GM13976 (cell line): ENCODE data around the gene DDAH1.

Experiments
- DNase-seq: peaks from one replicate; pipeline ENCODE4 v3.0.0; 2012; ENCODE audit warnings: low spot score
- in situ Hi-C: fragments of 300-500 bp; cut with MboI; formaldehyde crosslinking; loops from one replicate; pipeline ENCODE4 v1.12.0; 2022; ENCODE audit warnings: low sequenced_read_pairs, mixed read lengths, inconsistent platforms; ENCODE audit not compliant: unreplicated experiment
- TF ChIP-seq, protein P1 (sequence below): IDR thresholded peaks from 2 replicates; pipeline ENCODE4 v1.5.1; 2012; ENCODE audit warnings: borderline replicate concordance, mild to moderate bottlenecking; ENCODE audit not compliant: insufficient read depth; ENCODE audit errors: extremely low read depth, missing control alignments, control extremely low read depth

Gene DDAH1

DNA sequence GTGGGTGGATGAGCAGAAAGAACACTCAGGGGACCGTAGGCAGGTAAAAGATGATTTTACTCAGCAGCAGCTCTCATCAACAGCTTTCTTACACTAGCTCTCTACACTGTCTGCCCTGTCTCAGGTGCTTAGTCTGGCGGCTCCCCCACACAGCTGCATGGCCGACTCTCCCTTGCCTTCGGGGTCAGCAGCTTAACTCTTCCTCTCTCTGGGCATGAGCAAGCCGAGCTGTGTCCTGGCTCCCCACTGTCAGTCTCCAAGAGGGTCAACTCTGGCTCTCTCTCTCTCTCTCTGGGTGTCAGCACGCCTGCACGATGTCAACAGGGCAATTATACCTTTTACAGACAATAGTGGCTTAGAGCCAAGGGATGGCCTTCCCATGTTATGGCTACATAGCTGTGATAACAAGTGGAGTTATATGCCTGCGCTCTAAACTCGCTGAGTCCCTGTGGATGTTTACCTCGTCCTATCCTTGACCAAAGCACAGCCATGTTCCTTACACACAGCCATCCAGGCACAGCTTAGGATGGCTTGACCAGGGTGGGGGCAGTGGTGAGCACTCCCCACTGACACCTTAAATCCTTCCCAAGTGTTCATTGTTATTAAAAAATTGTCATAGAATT is 185.4 kb downstream of the DDAH1 start:
- in situ Hi-C loops, result no loop called here
- DNase-seq, result no peak
- TF ChIP-seq, protein P1, sequence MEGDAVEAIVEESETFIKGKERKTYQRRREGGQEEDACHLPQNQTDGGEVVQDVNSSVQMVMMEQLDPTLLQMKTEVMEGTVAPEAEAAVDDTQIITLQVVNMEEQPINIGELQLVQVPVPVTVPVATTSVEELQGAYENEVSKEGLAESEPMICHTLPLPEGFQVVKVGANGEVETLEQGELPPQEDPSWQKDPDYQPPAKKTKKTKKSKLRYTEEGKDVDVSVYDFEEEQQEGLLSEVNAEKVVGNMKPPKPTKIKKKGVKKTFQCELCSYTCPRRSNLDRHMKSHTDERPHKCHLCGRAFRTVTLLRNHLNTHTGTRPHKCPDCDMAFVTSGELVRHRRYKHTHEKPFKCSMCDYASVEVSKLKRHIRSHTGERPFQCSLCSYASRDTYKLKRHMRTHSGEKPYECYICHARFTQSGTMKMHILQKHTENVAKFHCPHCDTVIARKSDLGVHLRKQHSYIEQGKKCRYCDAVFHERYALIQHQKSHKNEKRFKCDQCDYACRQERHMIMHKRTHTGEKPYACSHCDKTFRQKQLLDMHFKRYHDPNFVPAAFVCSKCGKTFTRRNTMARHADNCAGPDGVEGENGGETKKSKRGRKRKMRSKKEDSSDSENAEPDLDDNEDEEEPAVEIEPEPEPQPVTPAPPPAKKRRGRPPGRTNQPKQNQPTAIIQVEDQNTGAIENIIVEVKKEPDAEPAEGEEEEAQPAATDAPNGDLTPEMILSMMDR, result no peak

DNA sequence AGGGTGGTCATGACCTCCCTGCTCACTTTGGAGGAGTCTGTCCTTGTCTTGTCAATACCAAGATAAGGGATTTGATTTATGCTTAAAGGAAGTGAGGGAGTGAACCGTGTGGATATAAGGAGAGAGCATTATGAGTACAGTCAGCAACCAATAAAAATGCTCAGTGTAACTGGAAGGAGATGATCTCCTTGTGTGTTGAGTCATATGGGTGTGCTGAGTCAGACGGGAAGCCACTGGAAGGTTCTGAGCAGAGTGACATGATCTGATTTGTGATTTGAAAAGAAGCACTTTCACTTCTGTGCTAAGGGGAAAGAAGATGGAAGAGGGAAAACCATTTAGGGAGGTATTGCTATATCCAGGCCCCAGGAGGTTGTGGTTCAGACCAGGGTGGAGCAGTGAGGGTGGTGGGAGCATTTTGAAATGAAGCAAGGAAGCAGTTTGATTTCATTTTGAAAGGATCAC is 186.1 kb downstream of the DDAH1 start:
- TF ChIP-seq, protein P1, result no peak
- in situ Hi-C loops, result no loop called here
- peak; percentile 54 for DNase-seq

DNA sequence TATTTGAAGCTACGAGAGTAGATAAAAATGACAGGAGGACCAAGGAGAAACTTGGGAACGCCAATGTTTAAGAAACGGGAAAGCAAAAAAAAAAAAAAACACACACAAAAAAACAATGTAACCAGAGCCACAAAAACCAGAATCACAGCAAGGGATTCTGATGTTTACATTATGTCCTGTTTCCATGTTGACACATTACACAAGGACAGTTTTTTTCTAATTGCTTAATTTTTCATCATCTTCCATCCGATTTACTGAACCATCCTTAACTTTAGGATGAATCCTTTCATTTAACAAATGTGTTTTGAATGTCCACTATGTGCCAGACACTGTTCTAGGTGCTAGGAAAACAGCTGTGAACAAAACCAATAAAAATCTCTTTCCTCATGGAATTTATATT is 187.2 kb downstream of the DDAH1 start:
- no peak for DNase-seq
- in situ Hi-C loops, result no loop called here
- TF ChIP-seq, protein P1, result no peak

DNA sequence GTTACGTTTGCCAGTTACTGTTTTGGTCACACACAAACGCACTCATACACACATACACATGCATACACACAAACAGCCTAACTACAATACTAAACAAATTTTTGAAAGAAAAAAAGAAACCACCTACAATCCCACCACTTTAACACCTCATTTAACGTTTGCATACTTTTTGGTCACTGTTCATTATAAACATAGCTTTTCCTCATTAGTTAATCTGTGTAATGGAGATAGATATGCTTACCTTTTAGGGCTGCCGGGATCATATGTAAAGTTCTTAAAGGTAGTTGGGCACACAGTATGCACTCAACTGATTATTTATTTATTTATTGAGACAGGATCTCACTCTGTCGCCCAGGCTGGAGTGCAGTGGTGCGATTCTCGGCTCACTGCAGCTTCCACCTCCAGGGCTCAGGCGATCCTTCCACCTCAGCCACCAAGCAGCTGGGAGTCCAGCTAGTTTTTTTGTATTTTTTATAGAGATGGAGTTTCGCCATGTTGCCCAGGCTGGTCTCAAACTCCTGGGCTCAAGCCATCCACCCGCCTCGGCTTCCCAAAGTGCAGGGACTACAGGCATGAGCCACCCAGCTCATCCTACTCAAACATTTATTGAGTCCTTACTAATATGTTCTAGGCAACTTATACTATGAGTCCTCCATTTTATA is 187.8 kb downstream of the DDAH1 start:
- TF ChIP-seq, protein P1, result no peak
- in situ Hi-C loops, result no loop called here
- no peak for DNase-seq

DNA sequence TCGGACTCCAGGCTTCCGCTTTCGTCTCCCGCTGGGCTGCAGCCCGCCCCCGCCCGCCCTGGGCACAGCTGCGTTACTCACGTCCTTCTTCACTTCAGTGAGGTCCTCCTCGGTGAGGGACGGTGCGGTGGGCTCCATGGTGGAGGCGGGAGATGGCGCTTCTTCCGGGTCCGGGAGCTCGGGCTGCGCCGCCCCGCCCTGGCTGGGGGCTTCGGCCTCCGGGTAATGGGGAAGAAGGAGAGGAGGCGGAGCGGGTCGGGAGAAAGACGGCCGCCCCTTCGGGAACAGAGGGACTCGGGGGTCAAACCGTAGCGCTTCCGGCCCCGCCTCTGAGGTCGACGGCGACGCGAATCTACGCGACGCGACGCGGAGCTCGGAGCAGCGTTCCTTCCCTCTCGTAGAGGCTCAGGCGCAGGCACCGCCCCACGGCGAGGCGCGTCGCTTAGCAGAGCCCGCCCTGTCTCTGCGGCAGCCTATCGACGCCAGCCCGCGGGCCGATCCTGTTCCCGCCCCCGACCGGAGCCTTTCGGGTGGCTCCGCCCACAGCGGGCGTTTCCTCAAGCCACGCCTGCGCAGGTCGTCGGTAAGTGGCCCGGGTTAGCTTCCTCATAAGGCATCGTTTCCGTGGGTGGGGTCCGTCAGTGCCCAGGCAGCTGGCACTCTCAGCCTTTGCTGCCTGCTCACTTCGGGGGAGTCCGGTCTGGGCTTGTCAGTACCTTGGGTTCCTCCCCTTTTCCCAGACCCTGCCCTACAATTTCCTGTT is 188.6 kb downstream of the DDAH1 start, which contains the start of gene BCL10:
Gene BCL10 (minus strand): TSS at position 418 of the 763 bp plus-strand sequence. CDS start 280 bp downstream, at position 138.
- TF ChIP-seq, protein P1, result no peak
- in situ Hi-C loops, result no loop called here
- DNase-seq, result peak; percentile 98

DNA sequence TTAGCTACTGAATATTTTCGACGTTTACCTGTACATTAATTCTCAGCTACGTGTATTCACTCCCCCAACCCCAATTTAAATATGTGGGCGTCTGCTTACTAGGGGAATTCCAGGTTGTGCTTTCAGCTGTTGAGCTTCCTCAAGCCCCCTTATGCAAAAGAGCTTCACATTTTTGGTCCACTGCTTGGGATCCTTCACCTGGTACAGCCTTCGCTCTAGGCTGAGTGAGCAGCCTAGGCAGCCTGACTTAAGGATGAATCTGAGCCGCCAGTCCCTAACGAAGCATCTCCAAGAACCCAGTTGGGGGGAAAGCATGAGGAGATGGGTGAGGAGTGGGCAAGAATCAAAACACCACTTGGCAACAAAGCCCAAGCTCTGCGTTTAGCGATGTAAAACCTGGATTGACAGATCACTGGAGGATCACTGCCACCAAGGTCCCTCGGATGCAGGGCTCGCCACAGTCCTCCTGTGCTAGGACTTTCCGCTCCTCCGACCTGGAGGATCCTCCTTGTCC is 189.2 kb downstream of the DDAH1 start:
- TF ChIP-seq, protein P1, result no peak
- in situ Hi-C loops, result no loop called here
- DNase-seq, result peak; percentile 47
